Measurements from ENCODE around the gene KRTAP10-3.

- TF ChIP-seq CTCF (IDR thresholded peaks at IDR 0.05) (no peak), ZFX (IDR thresholded peaks at IDR 0.05; ENCODE audit: borderline replicate concordance) (no peak)
These were observed 41.3 kb downstream of the KRTAP10-3 start for GRCh38 chr21:44517175-44517899.
